HG03439 (cell line): Measurements from ENCODE around the gene C20orf141.
"Not testable (repeated sequence)": the region's sequence is repeated elsewhere in the genome, so short reads cannot be mapped to it uniquely, and the experiment has no call there.

ENCODE experiments used
- ATAC-seq: cut with Tn5 transposase; IDR thresholded peaks from one replicate; pipeline ENCODE4 v1.9.1; 2021; ENCODE audit warnings: mild to moderate bottlenecking, moderate library complexity; ENCODE audit not compliant: unreplicated experiment

C20orf141 gene, protein sequence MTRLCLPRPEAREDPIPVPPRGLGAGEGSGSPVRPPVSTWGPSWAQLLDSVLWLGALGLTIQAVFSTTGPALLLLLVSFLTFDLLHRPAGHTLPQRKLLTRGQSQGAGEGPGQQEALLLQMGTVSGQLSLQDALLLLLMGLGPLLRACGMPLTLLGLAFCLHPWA

DNA sequence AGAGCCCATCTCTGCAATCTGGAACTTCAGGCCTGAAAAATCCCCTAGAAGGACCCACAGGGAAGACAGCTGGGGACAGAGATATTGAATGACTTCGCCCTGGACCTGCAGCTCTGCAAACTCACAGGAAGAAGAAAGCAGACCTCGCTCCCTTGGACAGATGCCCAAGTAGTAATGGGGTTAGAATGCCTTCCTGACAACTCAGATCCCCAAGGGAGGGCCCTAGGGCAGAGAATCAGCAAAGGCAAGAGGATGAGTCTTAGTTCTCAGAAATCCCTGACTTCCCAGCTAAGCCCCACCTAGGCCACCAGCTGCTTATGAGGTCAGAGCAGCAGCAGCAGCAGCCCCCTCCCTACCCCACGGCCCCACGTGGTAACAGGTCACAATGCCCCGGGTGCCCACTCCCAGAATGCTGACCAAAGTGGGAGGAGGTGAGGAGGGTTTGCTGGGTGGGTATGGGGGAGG is at the start of gene C20orf141:
Gene C20orf141 (plus strand): TSS at position 401 of the 465 bp plus-strand sequence. CDS start 198 bp downstream, outside the sequence.
- no peak for ATAC-seq

DNA sequence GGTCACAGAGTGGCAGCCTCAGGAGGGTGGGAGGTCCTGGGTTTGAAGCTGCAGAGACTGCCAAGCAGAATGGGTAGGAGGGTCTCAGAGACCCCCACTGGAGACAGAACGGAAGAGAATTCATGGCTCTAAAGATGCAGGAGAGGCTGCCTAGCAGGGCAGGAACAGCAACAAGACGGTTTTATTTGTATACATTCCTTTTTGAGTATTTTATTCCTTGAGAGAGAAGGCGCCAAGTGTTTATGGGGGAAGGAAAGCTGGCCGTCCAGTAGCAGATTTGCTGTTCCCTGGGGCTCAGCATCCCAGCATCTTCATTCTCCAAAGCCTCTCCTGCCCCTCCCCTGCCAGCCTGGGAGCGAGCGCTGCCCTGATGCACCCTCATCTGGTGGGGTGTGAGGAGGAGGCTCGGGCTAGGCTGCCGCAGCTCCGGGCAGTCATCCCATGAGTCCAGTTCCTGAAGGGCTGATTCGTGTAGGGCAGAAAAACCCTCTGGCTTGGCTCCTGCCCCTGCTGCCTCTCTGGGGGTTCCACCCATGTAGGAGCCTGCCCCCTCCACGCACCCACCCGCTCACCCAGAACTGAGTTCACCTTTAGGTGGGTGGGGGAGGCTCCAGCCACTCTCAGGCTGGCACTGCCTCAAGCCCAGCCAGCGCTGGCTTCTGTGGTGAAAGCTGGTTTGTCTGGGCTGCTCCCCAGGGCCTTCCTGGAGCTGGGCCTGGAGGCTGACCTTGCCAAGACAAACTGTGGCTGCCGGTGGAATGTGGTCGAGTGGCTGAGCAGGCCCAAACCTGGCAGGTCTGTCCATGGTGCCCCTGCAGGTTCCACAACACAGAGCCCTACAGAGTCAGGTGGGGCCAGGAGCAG is 46.8 kb upstream of the C20orf141 start:
- no peak for ATAC-seq

DNA sequence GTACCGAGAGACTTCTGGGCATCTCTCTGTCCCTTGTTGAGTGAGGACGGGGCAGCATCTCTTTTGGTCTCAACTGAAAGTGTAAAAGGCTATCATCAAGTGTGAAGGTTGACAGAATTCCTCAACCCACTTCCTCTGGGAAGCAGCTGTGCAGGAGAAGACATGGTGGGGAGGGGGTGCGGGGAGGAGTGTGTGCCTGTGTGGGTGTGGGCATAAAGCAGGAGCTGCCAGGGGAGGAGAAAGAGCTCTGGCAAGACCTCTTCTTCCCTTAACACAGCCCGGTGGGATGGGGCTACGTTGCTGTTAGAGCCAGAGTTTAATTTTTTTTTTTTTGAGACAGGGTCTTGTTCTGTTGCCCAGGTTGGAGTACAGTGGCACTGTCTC is 46.2 kb upstream of the C20orf141 start:
- no peak for ATAC-seq

DNA sequence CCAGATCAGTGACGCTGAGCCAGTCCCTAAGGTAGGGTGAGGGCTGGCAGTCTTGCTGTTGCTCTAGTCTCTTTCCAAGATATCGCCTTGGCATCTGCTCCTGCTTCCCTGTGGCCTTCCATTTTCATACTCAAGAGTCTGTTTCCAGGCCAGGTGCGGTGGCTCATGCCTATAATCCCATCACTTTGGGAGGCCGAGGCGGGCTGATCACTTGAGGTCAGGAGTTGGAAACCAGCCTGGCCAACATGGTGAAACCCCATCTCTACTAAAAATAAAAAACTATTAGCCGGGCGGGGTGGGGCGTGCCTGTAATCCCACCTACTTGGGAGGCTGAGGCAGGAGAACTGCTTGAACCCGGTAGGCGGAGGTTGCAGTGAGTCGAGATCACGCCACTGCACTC is 44.7 kb upstream of the C20orf141 start:
- ATAC-seq = not testable (repeated sequence)

DNA sequence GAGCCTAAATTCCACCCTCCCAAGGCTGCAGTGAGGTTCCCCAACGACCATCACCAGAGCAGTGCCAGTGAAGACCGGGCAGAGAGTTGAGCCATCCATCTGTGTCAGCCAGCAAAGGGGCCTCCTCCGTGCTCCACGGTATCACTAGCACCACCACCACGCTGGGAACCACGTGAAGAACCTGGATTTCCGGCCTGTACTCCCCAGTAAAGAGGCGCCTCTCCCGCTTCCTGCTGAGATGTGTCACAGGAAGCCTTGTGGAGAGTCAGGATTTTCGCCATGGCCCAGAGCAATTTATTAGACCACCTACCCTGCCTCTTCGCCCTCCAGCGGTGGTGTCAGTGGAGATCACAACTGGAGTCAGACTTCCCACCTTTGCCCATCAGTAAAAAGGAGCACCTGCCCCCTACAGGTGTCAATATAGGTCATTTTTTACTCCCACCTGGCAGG is 43.1 kb upstream of the C20orf141 start:
- no peak for ATAC-seq

DNA sequence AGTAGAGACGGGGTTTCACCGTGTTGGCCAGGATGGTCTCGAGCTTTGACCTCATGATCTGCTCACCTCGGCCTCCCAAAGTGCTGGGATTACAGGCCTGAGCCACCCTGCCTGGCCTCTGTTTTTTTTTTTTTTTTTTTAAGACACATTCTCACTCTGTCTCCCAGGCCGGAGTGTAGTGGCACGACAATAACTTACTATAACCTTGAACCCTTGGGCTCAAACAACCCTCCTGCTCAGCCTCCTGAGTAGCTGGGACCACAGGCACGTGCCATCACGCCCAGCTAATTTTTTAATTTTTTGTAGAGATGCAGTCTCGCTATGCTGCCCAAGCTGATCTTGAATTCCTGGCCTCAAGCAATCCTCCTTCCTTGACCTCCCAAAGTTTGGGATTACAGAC is 41.0 kb upstream of the C20orf141 start:
- no peak for ATAC-seq

DNA sequence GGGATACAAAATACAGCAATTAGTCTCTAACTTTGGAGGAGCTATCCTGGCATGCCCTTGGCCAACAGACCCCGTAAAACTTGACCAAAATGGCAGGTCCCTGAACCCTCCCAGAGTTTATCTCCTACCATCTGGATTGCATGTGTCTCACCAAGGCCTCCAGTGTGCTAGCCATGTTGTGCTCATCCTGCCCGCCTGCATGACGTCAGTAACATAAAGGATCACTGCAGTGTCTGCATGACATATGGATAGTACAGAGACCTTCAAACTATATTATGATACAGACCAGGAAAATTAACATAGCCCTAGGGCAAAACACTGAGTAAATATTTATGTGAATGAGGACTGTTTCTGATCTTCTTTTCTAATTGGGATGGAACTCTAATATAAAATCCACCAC is 39.6 kb upstream of the C20orf141 start:
- ATAC-seq = no peak

DNA sequence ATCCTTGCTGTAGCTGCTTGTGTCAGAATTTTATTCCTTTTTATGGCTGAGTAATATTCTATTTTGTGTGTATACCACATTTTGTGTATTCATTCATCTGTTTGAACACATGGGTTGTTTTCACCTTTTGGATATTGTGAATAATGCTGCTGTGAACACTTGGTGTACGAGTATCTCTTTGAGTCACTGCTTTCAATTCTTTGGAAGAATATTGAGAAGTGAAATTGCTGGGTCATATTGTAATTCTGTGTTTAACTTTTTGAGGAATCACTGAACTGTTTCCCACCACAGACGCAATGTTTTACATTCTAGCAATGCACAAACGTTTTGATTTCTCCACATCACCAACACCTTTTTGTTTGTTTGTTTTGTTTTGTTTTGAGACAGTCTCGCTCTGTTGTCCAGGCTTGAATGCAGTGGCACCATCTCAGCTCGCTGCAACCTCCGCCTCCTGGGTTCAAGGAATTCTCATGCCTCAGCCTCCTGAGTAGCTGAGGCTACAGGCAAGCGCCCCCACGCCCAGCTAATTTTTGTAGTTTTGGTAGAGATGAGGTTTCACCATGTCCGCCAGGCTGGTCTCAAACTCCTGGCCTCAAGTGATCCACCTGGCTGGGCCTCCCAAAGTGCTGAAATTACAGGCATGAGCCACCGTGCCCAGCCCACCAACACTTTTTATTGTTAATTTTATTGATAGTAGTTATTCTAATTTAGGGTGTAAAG is 36.0 kb upstream of the C20orf141 start:
- no peak for ATAC-seq

DNA sequence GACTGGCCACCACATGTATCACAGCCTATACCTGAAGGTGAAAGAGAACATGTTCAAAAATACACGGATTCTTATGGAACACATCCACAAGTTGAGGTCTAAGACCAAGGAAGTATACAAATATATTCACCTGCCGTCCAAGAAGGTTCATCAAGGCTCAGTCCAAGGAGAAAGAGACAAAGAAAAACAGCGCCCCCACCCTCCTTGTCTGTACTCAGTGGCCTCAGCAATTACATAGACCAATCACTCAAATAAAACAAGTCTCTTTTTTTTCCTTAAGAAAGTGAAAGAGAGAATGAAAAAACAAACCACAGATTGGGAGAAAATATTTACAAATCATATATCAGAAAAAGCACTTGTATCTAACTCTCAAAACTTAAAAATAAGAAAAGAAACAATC is 33.8 kb upstream of the C20orf141 start:
- ATAC-seq = no peak

DNA sequence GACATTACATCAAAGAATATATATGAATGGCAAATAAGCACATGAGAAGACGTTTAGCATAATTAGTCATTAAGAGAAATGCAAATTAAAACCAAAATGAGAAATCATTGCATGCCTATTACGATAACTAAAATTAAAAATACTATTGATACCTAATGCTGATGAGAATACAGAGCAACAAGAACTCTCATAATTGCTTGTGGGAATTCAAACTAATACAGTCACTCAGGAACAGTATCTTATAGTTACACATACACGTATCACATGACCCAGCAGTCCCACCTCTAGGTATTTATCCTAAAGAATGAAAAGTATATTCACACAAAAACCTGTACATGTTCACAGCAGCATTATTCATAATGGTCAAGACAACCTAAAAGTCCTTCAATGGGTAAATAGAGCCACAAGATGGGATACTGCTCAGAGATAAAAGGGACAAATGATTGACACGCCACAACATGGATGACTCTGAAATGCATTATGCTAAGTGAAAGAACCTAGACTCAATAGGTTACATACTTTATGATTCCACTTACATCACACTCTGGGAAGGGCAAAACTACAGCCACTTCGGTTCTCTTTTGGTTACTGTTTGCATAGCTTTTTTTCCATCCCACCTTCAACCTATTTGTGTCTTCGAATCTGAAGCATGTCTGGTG is 30.8 kb upstream of the C20orf141 start:
- no peak for ATAC-seq

DNA sequence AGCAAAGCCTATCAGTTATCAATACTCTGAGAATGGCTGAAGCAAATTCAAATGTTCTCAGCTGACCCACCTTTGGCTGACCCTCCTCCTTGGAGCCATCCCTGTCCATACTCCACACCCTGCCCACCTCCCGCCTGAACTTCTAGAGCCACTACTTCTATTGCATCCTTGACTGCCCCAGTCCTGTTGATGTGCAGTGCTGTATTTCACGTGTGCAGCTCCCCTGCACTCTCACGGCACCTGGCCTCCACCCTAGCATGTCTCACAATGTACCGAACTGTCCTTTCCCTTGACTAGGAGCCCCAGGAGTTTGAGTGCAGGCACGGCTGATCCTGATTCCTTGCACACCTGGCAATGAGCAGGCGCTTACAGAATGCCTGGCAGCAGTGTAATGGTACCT is 21.3 kb upstream of the C20orf141 start:
- no peak for ATAC-seq

DNA sequence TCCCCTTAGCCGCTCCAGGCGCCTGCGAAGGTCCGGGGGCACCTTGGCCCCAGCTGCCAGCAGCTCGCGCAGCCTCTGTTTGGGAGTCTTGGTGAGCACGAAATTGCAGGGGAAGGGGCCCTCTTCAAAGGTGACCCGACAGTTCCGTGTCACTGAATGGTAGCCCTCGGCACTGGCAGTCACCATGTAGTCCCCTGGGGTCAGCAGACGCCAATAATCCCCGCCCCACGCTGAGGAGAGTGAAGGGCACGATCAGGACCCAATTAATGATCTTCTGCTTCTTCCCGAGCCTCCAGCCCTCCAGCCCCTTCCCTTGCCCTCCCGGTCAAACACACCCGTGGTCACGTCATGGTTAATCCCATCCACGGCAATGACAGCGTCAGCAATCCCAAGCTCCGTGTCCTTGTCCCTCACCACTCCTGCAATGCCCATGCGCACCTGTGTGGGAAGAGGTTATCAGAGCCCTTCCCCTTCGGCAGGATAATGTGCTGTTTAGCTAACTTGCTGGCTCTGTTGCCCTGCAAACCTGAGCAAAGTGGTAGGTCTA is 20.5 kb upstream of the C20orf141 start:
- ATAC-seq = no peak

DNA sequence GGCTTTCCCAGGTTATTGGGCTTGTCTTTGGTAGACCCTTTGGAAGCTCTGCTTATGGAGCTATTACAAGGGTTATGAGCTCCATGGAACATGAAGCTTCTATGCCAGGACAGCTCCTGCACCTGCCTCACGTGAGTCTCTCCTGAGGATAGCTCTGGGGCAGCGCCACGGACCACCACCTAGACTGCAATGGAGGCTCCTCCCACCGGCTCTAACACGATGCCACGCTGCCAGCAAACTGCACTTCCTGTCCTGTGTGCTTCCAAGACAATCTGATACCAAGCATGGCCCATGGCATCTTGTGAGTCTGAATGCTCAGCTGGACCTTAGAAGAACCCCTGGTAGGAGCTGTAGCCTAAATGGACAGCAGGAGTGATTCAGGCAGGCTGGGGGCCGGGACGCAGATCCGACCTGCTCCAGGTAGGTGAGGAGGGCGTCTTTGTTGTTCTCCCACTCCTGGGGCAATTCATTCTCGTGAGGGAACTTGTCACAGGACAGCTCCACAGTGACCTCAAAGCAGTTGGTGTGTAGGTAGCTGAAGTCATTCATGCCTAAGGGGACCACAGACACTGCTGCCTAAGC is 19.8 kb upstream of the C20orf141 start:
- no peak for ATAC-seq

DNA sequence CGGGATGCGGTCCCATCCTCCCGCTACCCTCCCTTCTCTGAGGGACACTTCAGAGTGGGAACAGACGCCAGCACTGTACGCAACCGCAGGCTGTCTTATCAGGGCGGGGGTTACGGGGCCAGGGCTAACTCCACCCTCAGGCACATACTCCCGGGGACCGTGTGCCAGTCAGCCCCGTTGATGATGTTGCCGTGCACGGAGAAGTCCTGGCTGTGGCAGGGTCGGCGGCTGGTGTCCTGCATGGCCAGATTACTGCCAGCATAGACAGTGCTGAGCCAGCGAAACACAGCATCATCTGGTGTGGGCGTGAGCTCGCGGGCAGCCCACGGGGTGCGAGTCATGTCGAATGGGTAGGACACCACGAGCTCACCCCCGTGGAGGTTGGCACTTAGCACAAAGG is 19.3 kb upstream of the C20orf141 start:
- no peak for ATAC-seq

DNA sequence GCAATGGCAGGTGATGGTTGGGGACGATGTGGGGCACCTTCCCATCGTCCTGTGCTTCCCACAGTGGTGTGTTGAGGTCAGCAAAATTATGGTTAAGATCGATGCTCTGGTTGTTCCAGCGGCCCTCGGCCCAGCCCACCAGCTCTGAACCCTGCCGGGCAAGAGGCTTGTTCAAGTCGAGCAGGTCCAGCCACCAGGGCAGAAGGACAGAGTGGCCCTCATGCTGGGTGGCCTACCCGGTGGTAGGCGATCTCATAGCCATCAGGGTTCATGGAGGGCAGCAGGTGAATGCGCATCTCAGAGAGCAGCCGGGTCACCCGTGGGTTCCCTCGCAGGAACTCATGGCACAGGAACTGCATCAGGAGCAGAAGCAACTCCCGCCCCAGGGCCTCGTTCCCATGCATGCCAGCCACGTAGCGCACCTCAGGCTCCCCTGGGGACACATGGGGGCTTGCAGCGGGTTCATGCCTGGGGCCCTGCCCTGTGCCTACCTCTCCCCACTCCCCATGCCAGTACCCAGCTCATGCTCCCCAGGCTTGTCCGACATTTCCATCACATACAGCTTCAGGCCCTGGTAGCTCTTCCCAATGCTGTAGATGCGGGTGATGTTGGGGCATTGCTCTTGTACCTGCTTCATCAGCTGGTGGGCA is 18.7 kb upstream of the C20orf141 start:
- ATAC-seq = no peak

DNA sequence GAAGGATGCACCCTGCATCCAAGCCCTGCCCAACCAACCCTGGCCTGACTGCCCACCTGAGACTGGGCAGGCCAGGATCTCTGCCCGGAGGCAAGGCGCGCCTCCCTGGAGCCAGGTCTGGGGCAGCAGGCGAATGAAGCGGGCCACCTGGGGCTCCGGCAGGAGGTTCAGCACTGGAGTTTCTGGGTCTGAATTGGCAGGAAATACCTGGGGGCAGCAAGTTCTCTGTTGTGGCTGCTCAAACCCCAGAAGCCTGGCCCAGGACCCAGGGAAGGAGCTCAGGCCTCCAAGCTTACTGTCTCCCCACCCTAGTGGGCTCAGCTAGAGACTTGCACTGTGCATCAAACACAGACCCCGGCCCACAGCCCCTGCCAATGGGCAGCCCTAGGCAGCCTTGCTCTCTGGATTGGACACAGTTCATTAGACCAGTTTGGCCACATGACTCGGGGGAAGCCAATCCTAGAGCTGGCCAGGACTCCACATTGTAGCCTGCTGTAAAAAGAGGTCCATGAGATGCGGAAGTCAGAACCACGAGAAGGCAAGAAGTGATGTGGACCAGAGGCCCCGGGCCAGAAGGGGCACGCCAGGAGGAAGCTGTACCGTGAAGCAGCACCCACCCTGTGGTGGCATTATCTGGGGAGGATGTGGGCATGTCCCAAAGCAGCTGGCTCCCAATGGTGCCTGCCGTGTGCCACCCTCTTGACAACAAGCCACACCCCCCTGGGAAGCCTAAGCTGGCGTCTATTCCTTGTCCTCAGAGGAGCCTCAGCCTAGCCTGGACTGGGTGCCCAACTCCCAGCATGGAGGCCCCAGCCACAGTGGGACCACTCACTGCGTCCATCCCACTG is 17.4 kb upstream of the C20orf141 start:
- no peak for ATAC-seq

DNA sequence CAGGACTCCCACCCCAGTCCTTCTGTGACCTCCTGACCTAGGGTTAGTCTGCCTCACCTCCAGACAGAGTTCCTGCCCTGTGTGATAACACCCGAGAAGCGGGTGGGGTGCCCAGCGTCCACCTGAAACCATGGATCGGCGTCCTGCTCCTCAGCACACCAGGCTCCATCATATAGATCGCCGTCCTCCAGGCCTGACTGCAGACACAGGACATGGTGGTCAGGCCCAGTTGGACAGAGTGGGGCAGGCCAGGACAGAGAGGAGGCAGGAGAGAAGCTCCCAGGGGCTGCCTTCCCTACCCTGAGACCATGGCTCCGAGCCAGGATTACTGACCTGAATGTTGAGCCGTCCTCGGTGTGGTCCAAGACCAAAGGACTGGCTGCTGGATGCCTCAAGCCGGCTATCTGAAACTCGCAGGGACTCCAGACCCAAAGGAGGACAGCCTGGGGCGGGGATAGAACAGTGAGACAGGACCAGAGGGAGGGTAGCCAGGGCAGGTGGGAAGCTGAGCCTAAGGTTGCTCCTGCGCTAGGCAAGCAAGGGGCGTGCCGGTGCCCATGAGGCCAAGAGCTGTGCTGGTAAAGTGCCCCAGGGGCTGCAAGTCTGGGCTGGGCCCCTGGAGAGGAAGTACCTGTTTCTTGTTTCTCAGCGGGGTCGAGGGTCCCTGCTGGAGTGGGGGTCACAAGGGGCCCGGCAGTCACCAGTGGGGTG is 16.5 kb upstream of the C20orf141 start:
- ATAC-seq = no peak

DNA sequence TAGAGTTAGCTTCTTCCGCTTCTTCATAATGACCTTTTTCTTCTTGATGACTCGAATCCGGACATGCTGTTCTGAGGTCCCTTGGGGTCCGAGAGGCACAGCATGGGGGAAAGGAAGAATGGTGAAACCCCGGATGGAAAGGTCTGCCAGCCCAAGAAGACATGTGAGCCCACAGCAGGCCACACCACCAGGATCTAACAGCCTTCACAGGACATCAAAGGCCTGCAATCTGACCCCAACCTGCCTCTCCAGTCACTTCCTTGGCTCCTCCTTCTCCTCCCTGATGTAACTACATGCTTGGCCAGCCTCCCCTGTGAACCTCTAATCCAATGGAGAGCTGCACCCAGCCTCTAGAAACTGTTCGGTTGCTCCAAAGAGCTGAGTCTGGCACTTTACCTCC is 16.0 kb upstream of the C20orf141 start:
- ATAC-seq = no peak
